DOHH2 (cell line): ENCODE results near the gene RETREG2.

Experiments used
- EZH2phosphoT487 ChIP-seq: fragments of 200-600 bp; sonication (generic); IDR thresholded peaks from 2 replicates; pipeline ENCODE4 v1.6.1; 2017; ENCODE audit warnings: borderline replicate concordance, mild to moderate bottlenecking, antibody characterized with exemption, low read length, moderate library complexity, mixed read lengths
- TF ChIP-seq, protein P1 (sequence below): fragments of 200-600 bp; sonication (generic); IDR thresholded peaks from one replicate; pipeline ENCODE4 v1.5.1; 2014; ENCODE audit warnings: antibody characterized with exemption, mild to moderate bottlenecking, low read depth, low read length; ENCODE audit not compliant: poor library complexity, severe bottlenecking

GRCh38 chr2:219178377-219179175, 501 bp downstream of the RETREG2 start:
- TF ChIP-seq EZH2phosphoT487, result no peak
- TF ChIP-seq, protein P1, sequence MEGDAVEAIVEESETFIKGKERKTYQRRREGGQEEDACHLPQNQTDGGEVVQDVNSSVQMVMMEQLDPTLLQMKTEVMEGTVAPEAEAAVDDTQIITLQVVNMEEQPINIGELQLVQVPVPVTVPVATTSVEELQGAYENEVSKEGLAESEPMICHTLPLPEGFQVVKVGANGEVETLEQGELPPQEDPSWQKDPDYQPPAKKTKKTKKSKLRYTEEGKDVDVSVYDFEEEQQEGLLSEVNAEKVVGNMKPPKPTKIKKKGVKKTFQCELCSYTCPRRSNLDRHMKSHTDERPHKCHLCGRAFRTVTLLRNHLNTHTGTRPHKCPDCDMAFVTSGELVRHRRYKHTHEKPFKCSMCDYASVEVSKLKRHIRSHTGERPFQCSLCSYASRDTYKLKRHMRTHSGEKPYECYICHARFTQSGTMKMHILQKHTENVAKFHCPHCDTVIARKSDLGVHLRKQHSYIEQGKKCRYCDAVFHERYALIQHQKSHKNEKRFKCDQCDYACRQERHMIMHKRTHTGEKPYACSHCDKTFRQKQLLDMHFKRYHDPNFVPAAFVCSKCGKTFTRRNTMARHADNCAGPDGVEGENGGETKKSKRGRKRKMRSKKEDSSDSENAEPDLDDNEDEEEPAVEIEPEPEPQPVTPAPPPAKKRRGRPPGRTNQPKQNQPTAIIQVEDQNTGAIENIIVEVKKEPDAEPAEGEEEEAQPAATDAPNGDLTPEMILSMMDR, result no peak
